ENCODE results near the gene PGGHG. TPM values are rescaled to one million over a fixed set of nuclear protein-coding genes. Genes with fewer than 3 reads are reported as not detected.
A peak's percentile ranks its signal among the peaks of the same experiment; 100 is the strongest.

PGGHG gene
- total RNA-seq, 1 experiment from 2014 or later, result 8.5 TPM

DNA sequence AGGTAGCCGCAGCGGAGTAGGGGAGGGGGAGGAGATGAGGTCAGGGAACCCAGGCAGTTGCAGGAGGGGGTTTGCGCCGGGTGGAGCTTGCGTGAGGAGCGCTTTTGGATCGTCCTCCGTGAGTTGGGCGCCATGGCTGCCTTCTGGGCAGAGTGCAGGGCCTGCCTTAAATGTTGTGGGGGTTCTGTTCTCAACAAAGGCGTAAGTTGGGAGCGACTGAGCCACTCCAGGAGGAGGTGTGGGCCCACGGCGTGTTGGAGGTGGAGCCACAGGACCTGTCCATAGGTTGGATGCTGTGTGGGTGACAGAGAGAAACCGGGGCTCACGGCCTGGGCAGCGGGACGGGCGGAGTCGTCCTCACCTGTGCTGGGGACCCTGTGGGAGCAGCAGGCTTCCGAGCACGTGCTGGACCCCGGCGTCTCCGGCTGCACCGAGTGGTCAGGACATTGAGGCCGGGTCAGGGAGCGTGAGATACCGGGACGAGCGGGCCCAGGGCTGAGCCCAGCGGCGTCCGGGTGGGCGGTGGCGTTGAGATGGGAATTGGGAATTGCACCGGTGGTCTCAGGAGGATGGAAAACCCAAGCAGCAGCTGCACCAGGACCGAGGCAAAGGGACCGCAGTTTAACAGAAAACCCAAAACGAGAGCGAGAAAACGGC, 977 bp upstream of the PGGHG start:
- Histone ChIP-seq H3K27ac (no peak overlapping the region), H3K27me3 (peaks cover 26% of the 10 kb centered on the region), H3K36me3 (no peaks in the 10 kb centered on the region), H3K4me3 (peak overlapping the region; percentile 71), H3K4me1 (peaks cover 6% of the 10 kb centered on the region; the same call in 1 of the 2 replicates), H3K9me3 (replicated peaks) (no peaks in the 10 kb centered on the region)
- DNase-seq, result no peak

DNA sequence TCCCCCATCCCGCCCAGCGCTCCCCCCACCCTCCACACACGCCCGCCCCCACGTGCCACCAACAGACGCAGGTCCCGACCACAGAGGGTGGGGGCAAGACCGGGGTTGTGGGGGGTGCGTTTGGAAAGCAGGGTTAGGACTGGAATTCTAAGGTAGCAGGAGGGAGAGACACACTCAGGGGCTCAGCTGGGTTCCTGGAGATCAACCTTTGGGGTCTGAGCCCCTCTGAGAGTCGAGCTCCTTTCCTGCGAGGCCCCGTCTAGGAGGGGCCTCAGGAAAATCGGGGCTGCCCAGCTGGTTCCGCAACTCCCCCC, 429 bp downstream of the PGGHG start:
- Histone ChIP-seq H3K9me3 (replicated peaks) (no peaks in the 10 kb centered on the region), H3K27ac (no peak overlapping the region), H3K4me1 (peaks cover 6% of the 10 kb centered on the region; the same call in 1 of the 2 replicates), H3K27me3 (peaks cover 21% of the 10 kb centered on the region), H3K4me3 (peak overlapping the region; percentile 41), H3K36me3 (no peaks in the 10 kb centered on the region)
- DNase-seq, result no peak

DNA sequence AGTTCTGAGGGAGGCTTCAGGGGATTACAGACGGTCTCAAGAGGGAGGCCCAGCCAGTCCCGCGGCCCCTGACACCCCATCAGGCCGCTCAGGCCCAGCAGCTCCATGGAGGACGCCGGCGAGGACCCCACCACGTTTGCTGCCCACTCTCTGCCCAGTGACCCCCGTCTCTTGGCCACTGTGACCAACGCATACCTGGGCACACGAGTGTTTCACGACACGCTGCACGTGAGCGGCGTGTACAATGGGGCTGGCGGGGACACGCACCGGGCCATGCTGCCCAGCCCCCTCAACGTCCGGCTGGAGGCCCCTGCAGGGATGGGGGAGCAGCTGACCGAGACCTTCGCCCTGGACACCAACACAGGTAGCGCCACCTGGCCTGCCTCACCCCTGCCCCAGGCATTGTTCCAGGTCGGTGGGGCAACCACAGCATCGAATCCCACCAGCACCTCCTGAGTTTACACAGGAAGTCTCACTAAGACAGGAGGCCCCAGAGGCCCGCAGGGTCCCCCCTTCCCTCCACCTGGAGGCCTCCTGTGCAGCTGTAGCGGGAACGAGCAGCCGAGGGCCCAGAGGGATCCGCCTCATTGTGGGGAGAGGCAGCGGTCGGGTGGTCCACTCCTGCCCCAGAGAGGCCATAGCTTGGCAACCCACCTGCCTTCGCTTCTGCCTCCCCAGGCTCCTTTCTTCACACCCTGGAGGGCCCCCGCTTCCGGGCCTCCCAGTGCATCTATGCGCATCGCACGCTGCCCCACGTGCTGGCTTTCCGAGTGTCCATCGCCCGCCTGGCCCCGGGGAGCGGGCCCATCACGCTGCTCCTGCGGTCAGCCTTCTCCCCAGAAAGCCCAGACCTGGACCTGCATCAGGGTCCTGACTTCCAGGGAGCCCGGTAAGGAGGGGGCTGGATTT, 1.0 kb downstream of the PGGHG start:
- DNase-seq, result no peak
- Histone ChIP-seq H3K4me1 (peaks cover under 1% of the 10 kb centered on the region; the same call in 1 of the 2 replicates), H3K9me3 (replicated peaks) (no peaks in the 10 kb centered on the region), H3K4me3 (peak overlapping the region; percentile 41), H3K27ac (no peak overlapping the region), H3K36me3 (no peaks in the 10 kb centered on the region), H3K27me3 (peaks cover 15% of the 10 kb centered on the region)

DNA sequence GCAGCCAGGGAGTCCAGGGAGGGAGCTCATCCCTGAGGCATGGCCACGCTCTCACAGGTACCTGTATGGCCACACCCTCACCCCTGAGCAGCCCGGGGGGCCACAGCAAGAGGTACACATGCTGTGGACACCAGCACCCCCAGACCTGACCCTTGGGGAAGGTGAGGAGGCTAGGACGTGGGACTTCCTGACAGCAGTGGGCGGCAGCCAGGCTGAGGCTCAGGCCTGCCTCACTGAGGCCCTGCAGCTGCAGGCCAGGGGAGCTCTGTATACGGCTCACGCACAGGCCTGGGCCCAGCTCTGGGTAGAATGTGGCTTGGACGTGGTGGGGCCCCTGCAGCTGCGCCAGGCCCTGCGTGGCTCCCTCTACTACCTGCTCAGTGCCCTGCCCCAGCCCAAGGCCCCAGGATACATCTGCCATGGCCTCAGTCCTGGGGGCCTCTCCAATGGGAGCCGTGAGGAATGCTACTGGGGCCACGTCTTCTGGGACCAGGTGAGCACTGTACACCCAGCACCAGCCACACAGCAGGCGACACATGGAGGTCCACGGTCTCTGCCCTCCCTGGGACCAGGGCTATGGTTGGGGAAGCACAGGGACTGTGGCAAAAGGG, 1.8 kb downstream of the PGGHG start:
- Histone ChIP-seq H3K36me3 (no peaks in the 10 kb centered on the region), H3K9me3 (replicated peaks) (no peaks in the 10 kb centered on the region), H3K4me3 (no peak overlapping the region), H3K4me1 (no peaks in the 10 kb centered on the region), H3K27me3 (peaks cover 7% of the 10 kb centered on the region), H3K27ac (no peak overlapping the region)
- no peak for DNase-seq

DNA sequence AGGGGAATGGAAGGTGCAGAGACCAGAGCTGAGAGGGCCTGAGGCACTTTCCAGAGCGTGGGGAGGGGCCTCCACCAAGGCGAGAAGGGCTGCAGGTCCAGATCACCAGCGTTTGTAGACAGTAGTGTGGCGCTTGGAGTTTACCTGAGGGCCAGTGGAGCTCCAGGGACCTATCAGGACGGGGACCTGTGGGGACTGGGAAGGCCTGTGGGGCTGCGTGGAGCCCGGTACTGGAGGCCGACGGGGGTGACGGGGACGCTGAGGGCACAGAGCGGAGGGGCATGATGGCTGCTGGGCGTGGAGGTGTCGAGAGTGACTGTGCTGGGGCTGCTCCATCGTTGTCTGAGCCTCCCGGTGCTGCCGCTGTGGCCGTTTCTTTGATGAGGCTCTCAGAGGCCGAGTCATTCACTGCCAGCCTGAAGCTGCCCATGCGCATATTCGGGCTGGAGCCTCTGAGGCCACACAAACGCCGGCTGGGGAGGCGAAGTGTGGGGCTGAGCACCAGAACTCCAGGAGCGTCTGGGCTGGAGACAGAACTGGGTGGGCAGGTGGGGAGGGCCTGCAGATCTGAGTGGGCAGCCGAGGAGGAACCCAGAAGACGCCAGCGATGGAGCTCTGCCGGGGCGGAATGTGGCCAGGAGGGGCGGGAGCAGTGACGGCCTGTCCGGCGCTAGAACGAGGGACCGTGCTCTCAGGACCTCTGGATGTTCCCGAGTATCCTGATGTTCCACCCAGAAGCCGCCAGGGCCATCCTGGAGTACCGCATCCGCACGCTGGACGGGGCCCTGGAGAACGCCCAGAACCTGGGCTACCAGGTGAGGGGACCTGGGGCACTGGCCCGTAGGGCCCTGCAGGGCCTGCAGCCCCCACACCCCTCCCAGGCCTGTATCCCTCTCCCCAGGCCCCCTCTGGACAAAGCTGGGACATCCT, 2.6 kb downstream of the PGGHG start:
- H3K4me1 ChIP-seq, result no peaks in the 10 kb centered on the region
- no peaks in the 10 kb centered on the region for H3K36me3 ChIP-seq
- no peaks in the 10 kb centered on the region for H3K9me3 ChIP-seq (replicated peaks)
- DNase-seq, result no peak
- H3K27me3 ChIP-seq, result peaks cover 7% of the 10 kb centered on the region
- H3K4me3 ChIP-seq, result no peak overlapping the region
- H3K27ac ChIP-seq, result no peak overlapping the region

DNA sequence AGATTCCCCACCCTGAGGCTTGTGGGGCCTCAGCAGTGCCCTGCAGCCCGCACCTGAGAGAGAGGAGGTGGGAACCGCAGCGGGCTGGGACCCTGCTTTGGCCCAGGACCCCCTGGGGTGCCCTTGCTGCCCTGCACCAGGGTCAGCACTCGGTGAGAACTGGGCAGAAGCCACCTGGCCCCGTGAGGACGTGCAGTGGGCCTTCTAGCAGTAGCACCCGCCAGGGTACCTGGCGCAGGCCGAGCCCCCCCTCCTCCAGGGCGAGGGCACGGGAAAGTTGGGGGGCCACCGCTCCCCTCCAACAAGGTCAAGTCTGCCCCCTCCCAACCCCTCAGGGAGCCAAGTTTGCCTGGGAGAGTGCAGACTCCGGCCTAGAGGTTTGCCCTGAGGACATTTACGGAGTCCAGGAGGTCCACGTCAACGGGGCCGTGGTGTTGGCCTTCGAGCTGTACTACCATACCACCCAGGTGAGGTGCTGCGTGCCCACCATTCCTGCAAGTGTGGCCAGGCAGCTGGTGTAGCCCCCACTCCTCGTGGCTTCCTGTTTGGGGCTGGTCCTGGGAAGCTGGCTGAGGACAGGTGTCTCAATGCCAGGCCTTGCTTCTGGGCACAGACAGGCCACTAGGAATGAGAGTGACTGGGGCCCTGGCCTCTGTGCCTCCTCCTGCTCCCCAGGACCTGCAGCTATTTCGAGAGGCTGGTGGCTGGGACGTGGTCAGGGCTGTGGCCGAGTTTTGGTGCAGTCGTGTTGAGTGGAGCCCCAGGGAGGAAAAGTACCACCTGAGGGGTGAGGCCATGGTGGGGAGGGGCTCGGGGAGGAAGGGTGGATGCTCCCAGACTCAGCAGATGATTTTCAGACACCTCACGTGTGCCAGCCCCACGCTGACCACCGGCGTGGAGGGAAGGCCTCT, 3.5 kb downstream of the PGGHG start:
- no peak for DNase-seq
- no peaks in the 10 kb centered on the region for H3K4me1 ChIP-seq
- H3K27me3 ChIP-seq, result peaks cover 7% of the 10 kb centered on the region
- no peaks in the 10 kb centered on the region for H3K9me3 ChIP-seq (replicated peaks)
- H3K4me3 ChIP-seq, result no peak overlapping the region
- H3K27ac ChIP-seq, result no peak overlapping the region
- no peaks in the 10 kb centered on the region for H3K36me3 ChIP-seq

DNA sequence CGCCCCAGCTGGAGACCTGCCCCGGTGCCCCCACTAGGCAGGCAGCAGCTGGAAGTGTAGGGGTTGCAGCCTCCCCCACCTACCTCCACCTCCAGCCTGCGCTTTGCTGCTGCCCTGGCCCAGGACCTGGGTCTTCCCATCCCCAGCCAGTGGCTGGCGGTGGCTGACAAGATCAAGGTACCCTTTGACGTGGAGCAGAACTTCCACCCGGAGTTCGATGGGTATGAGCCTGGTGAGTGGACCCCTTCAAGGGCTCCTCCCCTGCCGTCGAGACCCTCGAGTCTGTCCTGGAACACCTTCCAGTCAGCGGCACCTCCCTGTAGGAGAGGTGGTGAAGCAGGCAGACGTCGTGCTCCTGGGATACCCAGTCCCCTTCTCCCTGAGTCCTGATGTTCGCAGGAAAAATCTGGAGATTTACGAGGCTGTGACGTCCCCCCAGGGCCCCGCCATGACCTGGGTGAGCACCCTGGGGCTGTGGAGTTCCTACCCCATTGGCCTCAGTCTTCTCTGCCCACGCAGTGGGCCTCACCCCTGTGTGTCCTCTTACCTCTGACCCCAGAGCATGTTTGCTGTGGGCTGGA, 4.4 kb downstream of the PGGHG start:
- no peak overlapping the region for H3K4me3 ChIP-seq

DNA sequence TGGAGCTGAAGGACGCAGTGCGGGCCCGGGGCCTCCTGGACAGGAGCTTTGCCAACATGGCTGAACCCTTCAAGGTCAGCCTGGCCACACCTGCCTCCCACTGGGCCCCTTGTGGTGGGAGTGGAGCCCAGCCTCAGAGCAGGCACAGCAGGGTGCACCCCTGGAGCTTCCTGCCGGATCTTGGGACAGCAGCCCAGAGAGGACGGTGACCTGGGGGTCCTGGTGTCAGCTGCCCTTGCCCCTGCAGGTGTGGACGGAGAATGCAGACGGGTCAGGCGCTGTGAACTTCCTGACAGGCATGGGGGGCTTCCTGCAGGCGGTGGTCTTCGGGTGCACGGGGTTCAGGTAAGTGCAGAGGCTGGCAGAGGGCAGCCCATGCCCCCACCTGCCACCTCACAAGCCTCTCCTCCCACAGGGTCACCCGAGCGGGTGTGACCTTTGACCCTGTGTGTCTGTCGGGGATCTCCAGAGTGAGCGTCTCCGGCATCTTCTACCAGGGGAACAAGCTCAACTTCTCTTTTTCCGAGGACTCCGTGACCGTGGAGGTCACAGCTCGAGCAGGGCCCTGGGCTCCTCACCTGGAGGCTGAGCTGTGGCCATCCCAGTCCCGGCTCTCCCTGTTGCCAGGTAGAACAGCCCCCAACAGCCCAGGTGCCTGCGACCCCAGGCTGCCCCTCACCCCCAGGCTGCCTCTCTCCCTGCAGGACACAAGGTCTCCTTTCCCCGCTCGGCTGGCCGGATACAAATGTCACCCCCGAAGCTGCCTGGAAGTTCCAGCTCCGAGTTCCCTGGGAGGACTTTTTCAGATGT, 5.1 kb downstream of the PGGHG start:
- no peaks in the 10 kb centered on the region for H3K36me3 ChIP-seq
- DNase-seq, result no peak
- H3K9me3 ChIP-seq (replicated peaks), result no peaks in the 10 kb centered on the region
- H3K4me1 ChIP-seq, result peaks cover 7% of the 10 kb centered on the region; the same call in 1 of the 2 replicates
- no peak overlapping the region for H3K27ac ChIP-seq
- no peak overlapping the region for H3K4me3 ChIP-seq
- H3K27me3 ChIP-seq, result no peaks in the 10 kb centered on the region

More for the DNA sequence above, 4.4 kb downstream of the PGGHG start:
- H3K27me3 ChIP-seq, result peaks cover under 1% of the 10 kb centered on the region
- peaks cover 7% of the 10 kb centered on the region; the same call in 1 of the 2 replicates for H3K4me1 ChIP-seq
- no peaks in the 10 kb centered on the region for H3K9me3 ChIP-seq (replicated peaks)
- DNase-seq, result no peak
- no peak overlapping the region for H3K27ac ChIP-seq
- H3K36me3 ChIP-seq, result no peaks in the 10 kb centered on the region

DNA sequence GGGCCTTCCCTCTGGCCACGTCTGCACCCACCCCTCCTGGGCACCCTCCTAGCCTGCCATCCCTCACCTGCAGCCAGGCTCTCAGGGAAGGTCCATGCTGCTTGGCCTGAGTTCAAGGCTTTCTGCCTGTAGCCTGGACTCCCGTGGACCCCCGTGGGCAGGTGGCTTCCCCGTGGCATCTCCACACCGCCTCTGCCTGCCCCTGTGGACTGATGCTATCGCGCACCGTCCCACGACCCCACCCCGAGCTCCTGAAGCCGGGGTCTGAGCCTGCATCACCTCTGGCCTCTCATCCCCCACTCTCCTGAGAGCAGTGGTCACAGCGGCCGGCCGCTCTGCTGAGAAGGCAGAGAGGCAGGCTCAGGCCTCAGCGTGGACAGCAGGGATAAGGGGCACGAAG, 5.9 kb downstream of the PGGHG start:
- H3K4me3 ChIP-seq, result no peak overlapping the region
- no peaks in the 10 kb centered on the region for H3K27me3 ChIP-seq
- H3K9me3 ChIP-seq (replicated peaks), result no peaks in the 10 kb centered on the region
- H3K36me3 ChIP-seq, result no peaks in the 10 kb centered on the region
- H3K27ac ChIP-seq, result no peak overlapping the region
- DNase-seq, result no peak
- peaks cover 8% of the 10 kb centered on the region; the same call in 1 of the 2 replicates for H3K4me1 ChIP-seq

DNA sequence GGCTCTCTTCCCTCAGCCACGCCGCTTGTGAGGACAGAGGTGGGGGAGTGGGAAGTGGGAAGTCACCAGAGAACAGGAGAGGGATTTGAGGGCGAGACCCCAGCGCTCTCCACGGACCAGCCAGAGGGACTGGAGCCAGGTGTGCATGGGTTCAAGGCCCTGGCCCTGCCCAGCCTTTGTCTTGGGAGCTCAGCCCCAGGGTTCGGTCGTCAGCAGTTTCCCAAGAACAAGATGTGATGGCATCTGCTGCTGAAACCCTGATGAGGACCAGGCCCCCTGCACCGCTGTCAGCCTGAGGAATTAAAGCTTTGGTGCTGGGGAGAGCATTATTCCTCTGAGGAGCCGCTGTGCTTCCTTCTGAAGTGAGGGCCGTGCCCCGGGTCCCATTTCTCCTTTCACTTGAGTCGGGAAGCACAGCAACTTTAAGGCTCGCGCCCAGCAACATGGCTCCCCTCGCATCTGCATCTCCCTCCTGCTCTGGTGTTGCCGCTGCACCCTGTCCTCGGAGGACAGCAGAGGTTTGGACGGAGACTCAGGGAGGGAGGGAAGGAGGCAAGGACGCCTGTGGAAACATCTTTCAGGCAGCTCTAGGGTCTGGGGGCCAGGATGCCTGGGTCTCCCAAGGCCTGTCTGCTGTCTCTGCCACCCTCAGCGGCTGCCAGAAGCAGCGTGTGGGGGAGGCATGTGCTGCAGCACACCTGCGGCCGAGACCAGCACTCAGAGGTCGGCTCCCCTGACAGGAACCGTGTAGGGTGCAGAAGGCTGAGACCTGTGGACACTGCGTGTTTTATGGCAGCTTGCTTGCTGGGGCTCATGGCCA, 6.6 kb downstream of the PGGHG start:
- no peaks in the 10 kb centered on the region for H3K36me3 ChIP-seq
- DNase-seq, result no peak
- no peak overlapping the region for H3K27ac ChIP-seq
- H3K4me3 ChIP-seq, result no peak overlapping the region
- H3K4me1 ChIP-seq, result peaks cover 14% of the 10 kb centered on the region; the same call in 1 of the 2 replicates
- H3K9me3 ChIP-seq (replicated peaks), result no peaks in the 10 kb centered on the region
- no peaks in the 10 kb centered on the region for H3K27me3 ChIP-seq

DNA sequence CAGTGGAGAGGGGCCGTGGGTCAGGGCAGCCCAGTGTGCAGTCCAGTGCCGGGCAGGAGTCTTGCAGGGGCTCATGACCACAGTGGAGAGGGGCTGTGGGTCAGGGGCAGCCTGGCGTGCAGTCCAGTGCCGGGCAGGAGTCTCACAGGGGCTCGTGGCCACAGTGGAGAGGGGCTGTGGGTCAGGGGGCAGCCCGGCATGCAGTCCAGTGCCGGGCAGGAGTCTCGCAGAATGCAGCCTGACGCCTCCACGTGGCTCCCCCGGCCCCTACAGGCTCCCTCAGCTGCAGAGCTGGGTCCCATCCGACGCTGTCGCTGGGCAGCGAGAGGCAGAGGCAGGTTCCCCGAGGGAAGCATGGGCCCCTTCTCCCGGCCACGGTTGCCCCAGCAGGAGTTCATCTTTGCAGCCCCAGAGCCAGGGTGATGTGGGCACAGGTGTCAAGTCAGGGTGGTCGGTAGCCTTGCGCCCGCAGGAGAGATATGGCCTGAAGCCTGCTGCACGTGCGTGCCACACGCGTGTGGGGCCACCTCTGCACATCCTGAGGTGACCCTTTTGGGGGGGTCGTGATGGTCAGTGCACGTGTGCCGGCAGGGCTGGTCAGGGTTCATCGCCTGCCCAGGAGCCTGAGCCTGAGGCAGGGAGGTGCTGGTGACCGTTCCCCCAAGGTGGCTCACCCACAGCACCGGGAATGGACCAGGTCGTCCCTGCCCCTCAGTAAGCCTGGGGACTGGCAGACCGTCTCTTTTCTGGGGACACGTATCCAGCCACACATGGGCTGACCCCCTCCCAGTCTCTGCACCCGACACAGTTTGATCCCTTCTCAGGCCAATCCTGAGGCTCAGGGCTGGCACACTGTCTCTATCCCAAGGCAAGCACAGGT, 7.5 kb downstream of the PGGHG start:
- Histone ChIP-seq H3K4me3 (no peak overlapping the region), H3K27ac (no peak overlapping the region), H3K9me3 (replicated peaks) (no peaks in the 10 kb centered on the region), H3K27me3 (no peaks in the 10 kb centered on the region), H3K4me1 (peaks cover 14% of the 10 kb centered on the region; the same call in 1 of the 2 replicates), H3K36me3 (no peaks in the 10 kb centered on the region)
- DNase-seq, result no peak

Data from SJCRH30 (cell line).